Measurements from ENCODE around the gene MRFAP1L1. TPM values are rescaled to one million over a fixed set of nuclear protein-coding genes. Genes with fewer than 3 reads are reported as not detected.

MRFAP1L1 gene
- polyA plus RNA-seq, 4 donors, result 119 to 143 (median 137) TPM

DNA sequence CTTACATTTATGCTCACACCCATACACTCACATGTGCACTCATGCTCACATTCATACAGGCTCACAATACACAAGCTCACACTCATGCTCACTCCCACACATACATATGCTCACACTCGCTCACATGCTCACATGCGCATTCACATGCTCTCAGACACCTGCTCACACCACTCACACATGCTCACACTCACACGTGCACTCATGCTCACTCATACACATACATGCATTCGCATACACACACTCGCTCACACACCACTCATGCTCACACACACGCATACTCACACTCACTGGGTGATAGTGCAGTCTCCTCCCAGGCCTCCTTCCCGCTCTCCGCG lies 44.4 kb downstream of the MRFAP1L1 start:
- DNase-seq (ENCODE audit: low read depth in 4 of 4, low spot score in 3 of 4), result no peak

DNA sequence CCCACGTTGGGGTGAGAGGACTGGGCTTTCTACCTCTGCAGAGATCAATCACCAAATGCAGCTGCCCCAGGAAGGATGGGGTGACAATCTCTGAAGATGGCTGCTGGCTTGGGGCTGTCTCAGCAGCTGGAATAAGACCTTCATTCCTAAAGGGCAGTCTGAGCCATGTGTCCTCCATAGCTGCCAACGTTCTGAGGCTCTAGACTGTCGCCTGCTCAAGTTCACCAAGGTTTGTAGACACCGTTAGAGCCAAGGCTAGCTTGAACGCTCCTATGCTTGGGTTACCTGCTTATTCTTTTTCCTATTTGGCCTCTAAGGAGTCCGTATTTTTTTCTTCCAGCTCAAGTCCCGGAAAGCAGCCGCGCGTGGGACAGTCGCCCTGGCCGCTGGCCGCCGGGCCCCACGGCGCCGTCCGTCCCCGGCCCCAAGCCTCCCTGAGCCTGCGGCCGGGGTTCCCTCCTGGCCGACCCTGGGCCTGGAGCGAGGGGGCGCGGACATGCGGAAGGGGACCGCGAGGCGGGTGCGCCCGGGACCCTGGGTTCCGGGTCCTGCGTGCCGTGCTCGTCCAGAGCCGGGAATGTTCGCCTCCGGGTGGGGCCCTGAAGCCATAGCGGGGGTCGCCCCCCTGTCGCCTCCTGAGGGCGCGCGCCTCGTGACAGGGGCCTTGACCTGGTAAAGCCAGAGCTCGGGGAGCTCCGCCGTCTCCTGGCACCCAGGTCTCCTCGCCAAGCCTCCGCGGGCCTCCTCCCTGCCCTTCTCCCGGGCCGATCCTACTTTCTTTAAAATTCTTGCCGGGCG lies 45.9 kb downstream of the MRFAP1L1 start:
- no peak for DNase-seq (ENCODE audit: low read depth in 4 of 4, low spot score in 3 of 4)

DNA sequence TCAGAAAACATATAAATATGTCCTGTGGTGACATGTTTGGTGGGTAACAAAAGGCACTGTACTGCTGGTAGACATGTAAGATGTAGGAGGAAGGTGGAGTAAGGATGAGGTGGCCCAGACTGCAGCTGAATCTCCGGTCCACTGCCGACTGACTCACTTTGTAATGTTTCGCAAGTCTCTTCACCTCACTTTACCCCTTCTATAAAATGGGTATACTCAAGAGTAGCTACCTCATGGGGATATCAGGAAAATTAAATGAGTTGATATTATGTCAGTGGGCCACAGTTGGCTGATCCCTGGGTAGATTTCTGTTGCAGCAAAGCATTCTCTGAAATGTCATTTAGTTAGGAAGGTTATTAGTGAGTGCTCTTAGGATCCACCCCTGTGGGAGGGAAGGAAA lies 47.1 kb downstream of the MRFAP1L1 start:
- DNase-seq (ENCODE audit: low read depth in 4 of 4, low spot score in 3 of 4), result no peak

DNA sequence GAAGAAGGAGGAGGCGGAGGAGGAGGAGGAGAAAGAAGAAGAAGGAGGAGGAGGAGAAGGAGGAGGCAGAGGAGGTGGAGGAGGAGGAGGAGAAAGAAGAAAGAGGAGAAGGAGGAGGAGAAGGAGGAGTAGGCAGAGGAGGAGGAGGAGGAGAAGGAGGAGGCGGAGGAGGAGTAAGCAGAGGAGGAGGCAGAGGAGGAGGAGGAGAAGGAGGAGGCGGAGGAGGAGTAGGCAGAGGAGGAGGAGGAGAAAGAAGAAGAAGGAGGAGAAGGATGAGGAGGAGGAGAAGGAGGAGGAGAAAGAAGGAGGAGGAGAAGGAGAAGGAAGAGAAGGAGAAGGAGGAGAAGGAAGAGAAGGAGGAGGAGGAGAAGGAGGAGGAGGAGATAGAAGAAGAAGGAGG lies 49.2 kb downstream of the MRFAP1L1 start:
- no peak for DNase-seq (ENCODE audit: low read depth in 4 of 4, low spot score in 3 of 4)

DNA sequence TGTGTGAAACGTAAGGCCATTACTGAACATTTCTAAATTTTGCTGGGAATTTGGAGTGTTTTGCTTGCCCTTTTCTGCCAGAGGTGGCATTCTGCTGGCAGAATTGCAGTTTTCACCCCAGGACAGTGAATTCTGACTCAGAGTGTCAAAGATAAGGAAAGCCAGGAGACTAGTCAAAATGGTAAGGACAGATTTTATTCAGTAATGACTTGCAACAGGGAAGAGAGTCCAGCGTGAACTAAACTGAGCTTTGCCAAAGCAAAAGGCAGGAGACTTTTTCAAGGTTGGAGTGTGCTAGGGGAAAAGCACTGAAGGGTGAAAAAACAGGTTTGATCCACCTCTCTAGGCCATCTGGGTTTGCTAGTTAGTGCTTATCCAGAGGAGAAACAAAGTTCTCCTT lies 49.8 kb downstream of the MRFAP1L1 start:
- DNase-seq (ENCODE audit: low read depth in 4 of 4, low spot score in 3 of 4), result no peak

DNA sequence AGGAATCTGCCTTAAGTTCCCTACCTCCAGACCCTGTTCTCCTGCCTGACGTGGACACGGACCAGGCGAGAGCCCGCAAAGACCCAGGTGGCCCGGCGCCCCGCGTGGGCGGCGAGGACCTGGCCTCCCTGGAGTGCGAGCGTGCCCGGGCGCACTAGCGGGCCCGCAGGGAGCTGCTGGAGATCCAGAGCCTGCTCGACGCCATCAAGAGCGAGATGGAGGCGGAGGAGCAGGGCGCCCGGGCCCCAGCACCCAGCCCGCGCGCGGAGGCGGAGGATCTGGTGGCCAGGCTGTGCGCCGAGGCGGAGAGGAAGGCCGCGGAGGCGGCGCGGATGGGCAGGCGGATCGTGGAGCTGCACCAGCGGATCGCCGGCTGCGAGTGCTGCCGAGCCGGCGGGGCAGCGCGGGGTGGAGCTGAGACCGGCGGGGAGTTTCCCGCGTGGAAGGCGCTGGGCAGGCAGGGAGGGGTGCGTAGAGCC lies 51.0 kb downstream of the MRFAP1L1 start:
- DNase-seq (ENCODE audit: low read depth in 4 of 4, low spot score in 3 of 4), result no peak

DNA sequence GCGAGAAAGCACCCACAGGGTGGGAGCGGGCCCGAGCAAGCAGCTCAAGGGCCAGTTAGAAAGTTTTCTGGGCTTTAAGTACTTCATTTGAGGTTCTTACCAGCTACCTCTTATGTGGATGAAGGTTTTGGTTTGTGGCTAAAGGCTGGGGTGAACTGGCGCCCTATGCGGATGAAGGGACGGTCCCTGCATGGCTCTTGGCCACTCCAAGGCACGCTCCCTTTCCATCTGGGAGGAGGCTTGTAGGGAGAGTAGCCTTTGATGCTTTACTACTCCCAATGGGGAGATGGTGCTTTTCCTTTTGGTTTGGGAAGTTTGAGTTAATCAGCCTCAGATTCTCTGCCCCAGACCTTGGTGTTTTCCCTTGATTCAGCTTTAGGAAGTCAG lies 51.5 kb downstream of the MRFAP1L1 start:
- no peak for DNase-seq (ENCODE audit: low read depth in 4 of 4, low spot score in 3 of 4)

Other genes starting within 250 kb of the MRFAP1L1 start
- under 1 TPM; 0.30 to 0.71 (median 0.37) TPM for gene PPP2R2C, start 237.3 kb downstream of the MRFAP1L1 start, polyA plus RNA-seq (ENCODE audit: insufficient read length in 4 of 4)
- gene MAN2B2, start 134.7 kb downstream of the MRFAP1L1 start, polyA plus RNA-seq (ENCODE audit: insufficient read length in 4 of 4), result 10 to 100 TPM; 17.9 to 19.5 (median 18.3) TPM
- 100 to 1,000 TPM; 446 to 482 (median 461) TPM for gene MRFAP1, start 69.2 kb downstream of the MRFAP1L1 start, polyA plus RNA-seq (ENCODE audit: insufficient read length in 4 of 4)
- gene S100P, start 16.0 kb downstream of the MRFAP1L1 start, polyA plus RNA-seq (ENCODE audit: insufficient read length in 4 of 4), result 10 to 100 TPM in 2 of 4 donors, 1 to 10 TPM in 1, under 1 TPM in 1; 0.86 to 30.4 (median 17.4) TPM
- gene BLOC1S4, start 6.3 kb upstream of the MRFAP1L1 start, polyA plus RNA-seq (ENCODE audit: insufficient read length in 4 of 4), result 10 to 100 TPM; 11.7 to 15.3 (median 12.8) TPM
- gene KIAA0232, start 72.9 kb upstream of the MRFAP1L1 start, polyA plus RNA-seq (ENCODE audit: insufficient read length in 4 of 4), result 10 to 100 TPM; 37.7 to 45.8 (median 44.1) TPM
- 10 to 100 TPM; 55.9 to 67.6 (median 62.0) TPM for gene TBC1D14, start 200.0 kb upstream of the MRFAP1L1 start, polyA plus RNA-seq (ENCODE audit: insufficient read length in 4 of 4)